ENCODE results near the gene XXYLT1.

The XXYLT1 gene

GRCh38 chr3:195182470-195182795, 88.5 kb downstream of the XXYLT1 start:
- DNase-seq, result peak; percentile 29

GRCh38 chr3:195181741-195182469, 89.1 kb downstream of the XXYLT1 start:
- DNase-seq, result no peak

GRCh38 chr3:195181113-195181498, 89.9 kb downstream of the XXYLT1 start:
- DNase-seq, result no peak

GRCh38 chr3:195180490-195181112, 90.4 kb downstream of the XXYLT1 start:
- DNase-seq, result no peak

- no peak for DNase-seq
Observed at GRCh38 chr3:195179776-195180489, 91.0 kb downstream of the XXYLT1 start.

GRCh38 chr3:195178124-195178910, 92.6 kb downstream of the XXYLT1 start:
- no peak for DNase-seq

- no peak for DNase-seq
Observed at GRCh38 chr3:195177422-195178123, 93.4 kb downstream of the XXYLT1 start.

- no peak for DNase-seq
Observed at GRCh38 chr3:195176776-195177175, 94.2 kb downstream of the XXYLT1 start.

- no peak for DNase-seq
Observed at GRCh38 chr3:195175476-195176337, 95.3 kb downstream of the XXYLT1 start.

GRCh38 chr3:195175076-195175475, 95.9 kb downstream of the XXYLT1 start:
- DNase-seq, result no peak

GRCh38 chr3:195173657-195174056, 97.3 kb downstream of the XXYLT1 start:
- DNase-seq, result no peak

GRCh38 chr3:195172896-195173295, 98.1 kb downstream of the XXYLT1 start:
- no peak for DNase-seq

- no peak for DNase-seq
Observed at GRCh38 chr3:195172039-195172684, 98.8 kb downstream of the XXYLT1 start.

GRCh38 chr3:195171093-195171873, 99.7 kb downstream of the XXYLT1 start:
- no peak for DNase-seq

GRCh38 chr3:195170496-195170895, 100.5 kb downstream of the XXYLT1 start:
- no peak for DNase-seq

GRCh38 chr3:195169011-195169649, 101.8 kb downstream of the XXYLT1 start:
- no peak for DNase-seq

- DNase-seq, result no peak
Observed at GRCh38 chr3:195168009-195168762, 102.8 kb downstream of the XXYLT1 start.

- DNase-seq, result no peak
Observed at GRCh38 chr3:195165790-195166189, 105.2 kb downstream of the XXYLT1 start.

GRCh38 chr3:195165265-195165609, 105.7 kb downstream of the XXYLT1 start:
- no peak for DNase-seq
